Measurements from ENCODE around the gene ALK.
A peak's percentile ranks its signal among the peaks of the same experiment; 100 is the strongest.

ALK gene

GRCh38 chr2:29308366-29308765 is 613.0 kb downstream of the ALK start:
- no peak for DNase-seq

- DNase-seq = no peak
Measured at GRCh38 chr2:29307519-29307918, 613.9 kb downstream of the ALK start.

DNA sequence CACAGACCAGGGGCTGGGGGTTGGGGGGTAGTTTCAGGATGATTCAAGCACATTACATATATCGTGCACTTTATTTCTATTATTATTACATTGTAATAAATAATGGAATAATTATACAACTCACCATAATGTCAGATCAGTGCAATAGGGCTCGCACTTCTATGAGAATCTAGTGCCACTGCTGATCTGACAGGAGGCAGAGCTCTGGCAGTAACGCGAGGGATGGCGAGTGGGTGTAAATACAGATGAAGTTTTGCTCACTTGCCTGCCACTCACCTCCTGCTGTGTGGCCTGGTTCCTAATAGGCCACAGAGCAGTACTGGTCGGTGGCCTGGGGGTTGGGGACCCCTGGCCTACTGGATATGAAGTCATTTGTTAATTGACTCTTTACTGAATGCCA is 615.6 kb downstream of the ALK start:
- no peak for DNase-seq

- DNase-seq = peak; percentile 29
Measured at GRCh38 chr2:29304399-29305060, 616.9 kb downstream of the ALK start.

- DNase-seq = no peak
Measured at GRCh38 chr2:29296585-29296984, 624.8 kb downstream of the ALK start.

GRCh38 chr2:29295845-29296244 is 625.5 kb downstream of the ALK start:
- peak; percentile 21 for DNase-seq

DNA sequence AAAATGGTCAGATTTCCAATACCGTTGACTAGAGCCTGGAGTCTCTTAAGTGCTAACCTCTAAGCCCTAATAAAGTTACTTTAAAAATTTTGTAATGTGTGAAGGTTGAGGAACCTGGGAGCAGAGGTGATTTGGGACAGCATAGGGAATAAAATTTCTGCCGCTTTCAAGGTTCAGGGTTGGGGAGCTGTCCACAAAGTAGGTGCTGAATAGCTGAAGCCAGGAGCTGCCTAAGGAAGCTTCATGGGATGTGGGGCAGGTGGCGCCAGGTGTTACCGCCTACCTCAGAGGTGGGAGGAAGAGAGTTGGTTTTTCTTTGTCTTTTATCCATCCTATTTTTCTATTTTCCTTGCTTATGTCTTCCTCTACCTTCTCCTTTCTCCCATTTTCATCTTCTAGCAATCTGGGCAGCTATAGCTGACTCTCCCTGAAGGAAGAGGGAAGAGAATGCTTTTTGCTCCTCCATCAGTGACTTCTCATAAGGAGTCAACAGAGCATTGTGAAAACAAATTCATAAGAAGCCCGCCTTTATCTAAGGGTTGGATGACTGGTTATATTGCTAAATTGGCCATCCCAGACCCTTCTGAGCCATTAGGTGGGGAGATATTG is 627.5 kb downstream of the ALK start:
- peak; percentile 21 for DNase-seq

- DNase-seq = no peak
Measured at GRCh38 chr2:29290293-29291047, 630.9 kb downstream of the ALK start.

DNA sequence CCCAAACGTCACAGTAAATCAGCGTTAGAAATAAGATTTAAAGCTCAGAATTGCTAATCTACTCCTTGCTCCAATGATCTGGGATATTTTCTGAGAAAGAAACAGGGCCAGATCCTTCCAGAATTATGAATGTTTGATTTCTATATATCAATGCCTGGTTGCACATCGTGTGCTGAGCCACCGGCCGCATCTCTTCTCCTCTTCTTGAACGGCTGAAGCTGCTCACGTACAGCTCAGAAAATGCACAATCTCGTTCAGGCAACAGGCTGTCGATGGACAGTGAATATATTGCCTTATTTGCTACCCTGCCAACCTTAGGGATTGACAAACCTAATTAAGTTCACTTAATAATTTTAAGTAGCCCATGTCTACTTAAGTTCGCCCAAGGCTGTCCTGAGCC is 636.7 kb downstream of the ALK start:
- DNase-seq = no peak

GRCh38 chr2:29281916-29282247 is 639.5 kb downstream of the ALK start:
- DNase-seq = no peak

DNA sequence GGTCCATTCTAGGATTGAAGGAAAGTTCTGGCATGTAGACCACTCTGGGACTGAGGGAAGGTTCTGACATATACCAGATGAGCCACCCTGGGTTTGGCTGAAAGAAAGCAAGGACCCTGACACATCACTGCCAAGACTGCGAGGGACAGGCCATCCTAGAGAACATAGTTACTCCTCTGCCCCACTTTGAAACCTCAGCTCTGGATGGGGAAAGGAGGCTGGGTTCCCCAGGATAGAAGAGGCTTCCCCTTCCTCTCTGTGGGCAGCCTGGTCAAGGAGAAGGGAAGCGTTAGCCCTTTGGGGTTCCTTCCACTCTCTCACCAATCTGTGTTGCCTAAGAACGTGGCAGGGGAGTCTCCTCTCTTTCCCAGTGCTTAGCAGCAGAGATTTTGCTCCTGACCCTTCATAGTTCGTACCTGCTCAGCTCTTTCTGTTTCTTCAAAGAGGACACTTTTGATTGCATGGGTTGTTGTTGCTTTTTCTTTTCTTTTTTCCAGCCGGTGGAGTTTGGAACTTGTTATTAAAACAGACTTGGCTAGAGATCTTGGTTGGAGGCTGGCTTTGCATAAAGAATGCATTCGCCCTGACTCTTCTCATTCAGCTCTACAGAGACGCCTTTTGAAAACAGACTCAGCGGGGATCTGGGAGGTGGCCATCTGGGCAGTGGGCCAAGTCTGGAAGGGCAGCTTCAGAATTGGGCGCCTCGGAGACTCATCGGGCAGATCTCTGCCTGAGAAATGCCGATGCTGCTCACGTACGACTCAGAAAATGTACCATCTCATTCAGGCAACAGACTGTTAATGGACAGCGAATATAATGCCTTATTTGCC is 640.1 kb downstream of the ALK start:
- peak; percentile 22 for DNase-seq

GRCh38 chr2:29278966-29279365 is 642.4 kb downstream of the ALK start:
- DNase-seq = no peak

DNA sequence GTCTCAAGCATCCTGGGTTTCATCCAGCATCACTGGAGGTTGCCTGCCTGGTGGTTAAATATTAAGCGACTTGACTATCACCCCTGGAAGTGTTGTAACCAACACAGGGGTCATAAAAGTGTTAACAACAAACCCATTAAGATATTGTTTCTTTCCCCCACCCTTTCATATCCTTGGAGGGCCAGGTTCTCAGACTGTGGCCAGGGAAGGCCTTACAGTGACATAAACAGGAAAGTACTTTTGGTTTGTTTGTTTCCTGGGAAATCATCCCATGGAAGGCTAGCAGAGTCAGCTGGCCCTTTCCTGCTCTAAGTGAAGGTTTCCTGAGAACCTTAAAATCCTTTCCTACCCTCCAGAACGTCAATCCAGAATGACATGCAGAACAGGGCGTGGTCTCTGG is 645.2 kb downstream of the ALK start:
- no peak for DNase-seq

- no peak for DNase-seq
Measured at GRCh38 chr2:29275186-29275585, 646.2 kb downstream of the ALK start.

DNA sequence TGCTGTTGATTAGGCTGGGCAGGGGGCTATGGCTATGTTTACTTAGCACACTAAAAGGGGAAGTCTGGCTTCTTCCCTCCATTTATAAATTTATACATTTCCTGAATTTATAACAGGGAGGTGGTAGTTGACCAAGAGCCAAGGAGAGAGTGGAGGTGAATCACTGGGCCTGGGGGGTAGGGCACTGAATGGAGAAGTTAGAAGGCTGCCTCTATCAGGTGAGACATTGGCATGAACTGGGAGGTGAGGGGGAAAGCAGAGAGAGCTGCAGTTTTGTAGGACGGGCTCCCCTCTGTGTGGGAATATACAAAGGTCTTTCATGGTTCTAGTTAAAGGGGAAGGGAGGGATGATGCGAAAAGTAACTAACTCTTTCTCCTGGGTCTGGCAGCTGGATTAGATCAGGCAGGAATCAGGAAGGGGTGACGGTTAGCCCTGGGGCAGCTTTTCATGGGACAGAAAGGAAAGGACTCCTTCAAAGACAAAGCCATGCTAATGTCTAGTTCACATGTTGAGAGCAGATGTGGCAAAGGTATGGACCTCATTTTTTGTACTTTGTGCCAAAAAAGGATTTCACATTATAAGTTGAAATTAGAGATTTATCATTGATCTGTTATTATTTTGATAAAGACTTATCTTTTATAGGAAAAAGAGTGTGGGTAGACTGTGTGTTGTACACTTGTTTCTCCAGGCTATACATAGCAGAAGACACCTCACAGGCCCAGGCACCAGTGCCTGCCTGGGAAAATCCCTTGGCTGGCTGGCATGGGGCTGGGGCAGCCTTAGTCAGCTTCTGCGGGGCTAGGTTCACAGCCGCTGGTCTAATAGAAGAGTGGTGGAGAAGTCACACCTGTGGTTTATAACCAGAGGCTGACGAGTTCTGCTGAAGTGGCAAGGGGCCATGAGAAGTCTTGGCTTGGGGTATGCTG is 647.4 kb downstream of the ALK start:
- DNase-seq = no peak

GRCh38 chr2:29273004-29273684 is 648.2 kb downstream of the ALK start:
- DNase-seq = no peak

GRCh38 chr2:29272311-29272710 is 649.1 kb downstream of the ALK start:
- DNase-seq = no peak

GRCh38 chr2:29270701-29271121 is 650.7 kb downstream of the ALK start:
- DNase-seq = no peak

DNA sequence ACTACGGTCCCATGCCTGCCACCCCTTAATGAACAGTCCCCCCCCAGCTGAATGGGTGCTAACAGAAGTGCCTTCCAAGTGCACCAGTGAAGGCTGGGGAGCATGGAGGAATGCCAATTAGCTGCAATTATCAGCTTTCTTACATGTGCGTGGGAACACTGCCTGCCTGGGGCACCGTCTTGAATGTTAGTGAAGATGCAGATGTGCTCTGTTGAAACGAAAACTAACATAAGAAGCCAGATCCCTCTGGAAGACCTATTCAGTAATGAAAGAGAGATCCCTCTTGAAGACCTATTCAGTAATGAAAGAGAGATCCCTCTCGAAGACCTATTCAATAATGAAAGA is 651.6 kb downstream of the ALK start:
- DNase-seq = no peak

DNA sequence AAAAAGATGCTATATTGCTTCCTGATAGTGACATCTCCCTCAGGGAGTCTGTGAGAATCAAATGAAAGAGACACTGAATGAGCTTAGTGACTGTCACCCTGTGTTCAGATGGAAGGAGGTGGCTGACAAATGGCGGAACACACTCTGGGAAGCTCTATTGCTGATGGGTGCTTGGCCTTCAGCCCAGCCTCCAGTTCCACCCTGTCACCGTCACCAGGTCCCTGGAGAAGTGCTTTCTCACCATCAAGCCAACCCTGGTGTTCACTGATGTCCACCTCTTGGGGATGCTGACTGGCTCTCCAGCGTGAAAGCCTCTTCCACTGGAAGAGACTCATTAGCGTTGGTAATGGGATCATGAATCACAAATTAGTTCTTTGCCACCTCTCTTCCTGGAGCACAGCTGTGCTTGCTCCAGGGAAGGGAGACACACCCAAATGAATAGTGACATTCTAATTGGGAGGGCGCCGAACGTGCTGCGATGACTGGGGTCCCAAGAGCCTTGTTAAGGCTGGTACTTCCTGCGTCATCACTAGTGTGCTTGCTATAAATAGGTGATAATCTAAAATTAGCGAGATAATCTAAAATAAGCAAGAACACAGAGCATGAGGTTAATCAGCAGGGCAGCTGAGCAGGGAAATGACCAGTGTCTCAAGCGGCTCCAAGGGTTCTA is 652.2 kb downstream of the ALK start:
- no peak for DNase-seq

DNA sequence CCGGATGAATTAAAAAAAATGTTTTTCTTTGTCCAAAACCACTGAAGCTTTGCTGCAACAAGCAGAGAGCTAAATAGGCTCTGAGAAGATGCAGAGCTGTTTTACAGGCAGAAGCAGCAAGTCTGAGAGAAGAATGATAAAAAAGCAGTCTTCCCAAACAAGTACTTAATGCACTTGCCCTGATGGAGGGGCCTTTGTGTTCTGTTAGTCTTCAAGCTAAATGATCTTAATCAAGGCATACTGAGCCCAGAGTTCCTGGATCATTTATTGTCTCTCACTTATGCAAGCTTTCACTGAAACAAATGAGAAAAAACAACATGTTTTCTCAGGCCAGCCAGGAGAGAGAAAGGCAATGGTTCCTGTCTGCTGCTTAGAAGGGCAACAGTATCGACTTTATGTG is 653.7 kb downstream of the ALK start:
- DNase-seq = no peak
